ENCODE results near the gene CPLX1.
"Not testable (repeated sequence)": the region's sequence is repeated elsewhere in the genome, so short reads cannot be mapped to it uniquely, and the experiment has no call there.

CPLX1 gene

DNA sequence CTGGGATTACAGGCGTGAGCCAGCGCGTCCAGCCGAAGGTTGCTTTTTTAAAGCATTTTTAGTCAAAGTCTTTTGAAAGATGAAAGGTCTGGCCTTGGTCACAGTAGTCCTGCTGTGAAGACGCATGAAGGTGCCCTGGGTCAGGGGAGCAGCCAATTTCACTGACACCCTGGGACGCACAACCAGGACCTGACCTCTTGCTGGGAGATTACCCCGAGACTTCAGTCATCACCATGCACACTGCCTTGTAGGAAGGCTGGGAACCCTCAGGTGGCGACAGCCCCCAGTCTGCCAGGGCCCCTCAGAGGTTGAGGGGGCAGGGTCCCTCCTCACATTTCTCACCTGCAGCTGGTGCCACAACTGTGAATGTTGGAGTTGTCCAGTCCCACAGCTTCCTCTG is 53.2 kb downstream of the CPLX1 start:
- no peak for DNase-seq

DNA sequence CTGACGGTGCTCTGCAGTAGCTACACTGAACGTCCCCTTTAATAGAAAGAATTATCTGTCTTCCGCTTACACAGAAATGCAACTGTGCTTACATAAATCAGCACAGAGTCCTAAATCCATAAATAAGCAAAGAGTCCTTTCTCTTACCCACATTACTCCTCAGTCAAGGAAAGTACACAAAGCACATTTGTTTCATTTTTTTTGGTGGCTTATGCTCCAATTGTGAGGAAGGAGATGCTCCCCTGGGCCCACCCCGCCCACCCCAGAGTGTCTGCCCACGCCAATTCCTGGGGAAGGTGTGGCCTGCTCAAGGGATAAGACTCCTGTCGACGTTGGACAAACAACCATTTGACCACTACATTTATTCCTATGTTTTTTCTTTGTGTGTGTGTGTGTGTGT is 53.8 kb downstream of the CPLX1 start:
- no peak for DNase-seq

DNA sequence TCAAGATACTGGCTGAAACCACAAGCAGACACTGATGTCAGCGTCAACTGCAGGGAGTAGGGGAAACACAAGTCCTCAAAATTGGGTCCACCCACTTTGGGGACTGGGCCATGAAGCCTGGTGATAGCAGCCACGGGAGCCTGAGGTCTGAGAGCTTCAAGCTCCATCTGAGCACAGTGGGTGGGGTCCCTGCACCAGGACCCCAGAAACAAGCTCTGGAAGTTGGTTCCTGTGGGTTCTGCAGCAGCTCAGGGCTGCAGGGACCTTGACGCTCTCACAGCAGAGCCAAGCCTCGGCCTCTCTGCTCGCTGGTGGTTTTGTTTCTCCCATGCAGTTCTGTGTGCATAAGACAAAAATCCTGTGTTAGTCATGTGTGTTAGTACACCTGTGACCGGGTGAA is 54.5 kb downstream of the CPLX1 start:
- DNase-seq: no peak

DNA sequence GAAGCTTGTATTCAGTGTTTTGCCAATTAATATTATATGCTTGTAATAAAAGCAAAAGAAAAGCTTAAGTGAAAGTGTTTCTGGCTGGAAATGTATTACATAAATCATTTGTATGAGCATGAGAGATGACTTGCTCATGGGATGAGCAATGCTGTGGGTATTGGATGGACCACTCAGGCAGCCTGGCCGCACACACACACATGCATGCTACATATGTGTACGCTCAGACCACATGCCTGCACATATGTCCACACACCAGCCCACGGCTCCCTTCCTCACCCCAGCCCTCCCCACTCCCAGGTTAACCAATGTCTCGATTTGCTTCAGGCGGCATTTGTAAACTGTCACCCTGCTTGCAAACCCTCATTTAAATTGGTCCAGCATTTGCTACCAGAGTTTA is 55.9 kb downstream of the CPLX1 start:
- no peak for DNase-seq

DNA sequence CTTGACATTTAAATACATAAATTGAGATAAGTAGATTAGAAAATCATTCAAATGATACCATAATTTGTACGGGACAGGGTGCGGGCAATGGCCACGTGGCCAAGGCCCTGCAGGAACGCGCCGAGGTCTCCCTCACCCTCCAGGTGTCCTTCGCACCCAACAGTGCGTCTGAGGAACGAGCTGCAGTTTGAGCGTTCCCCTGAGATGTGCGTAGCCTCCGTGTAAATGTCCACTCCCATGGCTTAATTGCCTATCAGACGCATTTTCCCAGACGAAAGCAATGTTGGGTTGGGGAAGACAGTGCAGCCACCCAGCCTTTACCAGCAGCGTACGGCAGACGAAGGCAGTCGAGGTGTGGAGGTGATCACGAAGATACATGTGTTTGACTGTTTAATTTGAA is 56.4 kb downstream of the CPLX1 start:
- DNase-seq: no peak

DNA sequence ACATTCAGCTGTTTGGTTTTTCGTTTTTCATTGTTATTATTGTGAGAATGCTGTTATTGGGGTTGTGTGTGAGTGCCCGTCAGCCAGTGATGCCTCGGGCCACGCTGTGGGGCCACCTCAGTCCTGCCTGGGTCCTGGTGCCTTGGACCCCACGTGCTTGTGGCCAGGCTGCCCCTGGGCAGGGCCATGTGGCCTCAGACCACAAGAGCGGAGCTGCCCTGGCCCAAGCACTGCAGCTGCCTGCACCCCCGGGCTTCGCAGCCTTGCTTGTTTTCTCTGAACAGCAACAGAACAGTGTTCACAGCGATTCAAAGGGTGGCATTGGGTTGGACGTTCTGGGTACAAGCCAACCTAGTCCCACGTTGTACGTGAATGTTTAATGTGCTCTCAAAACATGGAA is 56.9 kb downstream of the CPLX1 start:
- no peak for DNase-seq

DNA sequence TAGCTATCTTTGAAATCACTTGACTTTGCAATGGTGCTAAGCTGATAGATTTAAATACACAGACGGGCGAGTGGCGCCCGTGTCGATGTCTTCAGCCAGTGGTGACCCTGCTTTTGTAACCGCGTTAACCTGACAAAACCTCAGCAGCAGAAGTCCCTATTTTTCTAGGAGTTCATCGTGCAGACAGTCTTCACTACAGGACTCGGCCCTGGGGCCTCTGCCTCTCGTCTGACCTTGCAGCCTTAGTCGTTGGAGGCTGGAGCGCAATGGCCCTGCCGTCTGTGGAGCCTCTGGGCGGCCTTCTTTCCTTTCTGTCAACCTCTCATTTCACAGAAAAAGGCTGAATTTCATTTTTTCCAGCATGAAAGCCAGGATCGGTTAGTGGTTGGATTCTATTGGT is 57.9 kb downstream of the CPLX1 start:
- no peak for DNase-seq

DNA sequence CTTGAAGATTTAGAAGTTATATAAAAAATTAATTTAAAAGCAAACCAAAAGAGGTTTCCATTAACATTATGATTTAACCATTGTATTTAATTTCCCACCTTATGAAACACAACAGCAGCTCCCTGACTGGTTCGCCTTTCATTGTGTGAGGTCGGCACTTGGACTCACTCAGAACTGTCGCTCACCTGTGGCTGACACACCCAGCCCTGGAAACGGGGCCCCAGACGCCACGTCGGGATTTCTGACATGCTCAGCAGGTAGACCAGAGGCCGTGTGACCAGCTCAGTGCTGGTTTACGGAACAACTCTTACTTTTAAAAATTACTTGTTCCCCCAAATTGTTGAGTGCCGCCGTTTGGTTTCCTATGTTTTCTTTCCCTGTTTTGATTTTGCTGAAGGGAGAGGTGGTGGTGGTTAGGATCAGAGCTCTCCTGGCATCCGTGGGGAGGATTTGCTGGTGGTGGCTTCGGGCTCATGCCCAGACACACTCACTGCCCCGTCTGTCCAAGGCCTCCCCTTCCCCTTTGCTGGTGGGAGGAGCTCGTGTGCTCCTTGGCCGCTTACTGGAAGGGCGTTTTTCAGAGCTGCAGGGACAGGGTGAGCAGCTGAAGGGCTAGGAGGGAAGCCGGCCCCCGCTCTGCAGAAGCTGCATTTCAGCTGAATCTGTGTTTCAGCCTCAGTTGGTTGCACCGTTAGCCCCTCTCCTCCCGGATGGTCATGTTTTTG is 59.2 kb downstream of the CPLX1 start:
- DNase-seq: no peak

DNA sequence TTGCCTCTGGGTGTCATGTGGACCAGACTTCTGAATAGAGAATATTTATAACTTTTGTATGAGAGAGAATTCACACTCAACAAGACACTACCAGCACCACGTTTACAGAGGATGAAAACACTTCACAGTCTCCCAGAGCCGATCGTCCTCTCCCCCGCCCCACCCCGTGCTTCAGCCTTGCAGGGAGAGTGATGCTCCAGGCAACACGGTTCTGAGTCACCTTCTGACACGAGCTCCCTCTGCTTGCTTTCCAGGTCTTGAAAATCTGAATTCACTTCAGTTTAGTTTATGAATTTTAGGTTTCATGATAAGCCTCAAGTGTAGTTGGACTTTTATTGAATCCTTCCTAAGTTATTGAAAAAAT is 59.8 kb downstream of the CPLX1 start:
- no peak for DNase-seq

DNA sequence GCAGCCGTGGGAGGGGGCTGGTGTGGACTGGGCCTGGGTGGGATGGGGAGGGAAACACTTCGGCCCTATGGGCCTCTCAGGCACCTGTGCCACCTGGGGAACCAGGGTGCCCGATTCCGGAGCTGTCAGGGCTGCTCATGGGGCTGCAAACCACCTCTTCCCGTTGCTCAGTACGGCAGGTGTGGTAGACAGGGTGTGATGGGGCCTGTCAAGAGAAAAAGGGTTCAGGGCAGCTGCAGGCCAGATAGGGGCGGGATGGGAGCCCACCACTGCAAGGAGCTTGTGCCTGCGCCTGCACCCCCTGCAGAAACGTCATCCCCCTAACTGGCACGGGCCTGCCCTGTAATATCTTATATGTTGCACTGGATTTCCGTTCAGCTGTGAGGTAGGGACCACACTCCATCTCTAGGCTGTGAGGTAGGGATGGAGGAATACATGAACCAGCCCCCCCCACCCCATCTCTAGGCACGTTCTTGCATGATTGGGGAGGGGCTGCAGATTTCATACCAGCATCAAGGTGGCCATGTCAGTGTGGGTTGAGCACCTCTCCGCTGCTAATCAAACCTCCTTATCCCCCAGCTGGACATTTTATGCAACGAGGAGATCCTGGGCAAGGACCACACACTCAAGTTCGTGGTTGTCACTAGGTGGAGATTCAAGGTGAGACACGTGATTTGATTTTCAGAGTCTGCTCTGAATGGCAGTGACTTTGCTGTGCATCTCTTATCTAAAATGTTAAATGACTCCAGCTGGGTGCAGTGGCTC is 61.3 kb downstream of the CPLX1 start:
- DNase-seq: no peak

DNA sequence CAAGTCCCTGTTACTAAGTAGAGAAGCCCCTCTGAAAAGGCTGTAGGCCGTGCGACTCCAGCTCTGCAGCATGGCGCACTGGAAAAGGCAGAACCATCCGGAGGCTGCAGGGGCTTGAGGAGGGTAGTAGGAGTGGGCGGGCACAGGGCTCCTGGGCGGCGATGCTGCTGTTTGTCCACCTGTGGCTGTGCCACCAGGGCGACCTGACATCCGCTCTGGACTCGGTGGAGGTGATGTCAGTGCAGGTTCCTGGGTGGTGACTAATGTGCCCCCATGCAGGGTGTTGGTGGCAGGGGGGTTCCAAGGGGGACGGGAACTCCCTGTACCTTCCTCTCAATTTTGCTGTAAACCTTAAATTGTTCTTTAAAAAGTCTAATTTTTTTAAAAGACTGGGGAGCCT is 62.0 kb downstream of the CPLX1 start:
- DNase-seq: no peak

DNA sequence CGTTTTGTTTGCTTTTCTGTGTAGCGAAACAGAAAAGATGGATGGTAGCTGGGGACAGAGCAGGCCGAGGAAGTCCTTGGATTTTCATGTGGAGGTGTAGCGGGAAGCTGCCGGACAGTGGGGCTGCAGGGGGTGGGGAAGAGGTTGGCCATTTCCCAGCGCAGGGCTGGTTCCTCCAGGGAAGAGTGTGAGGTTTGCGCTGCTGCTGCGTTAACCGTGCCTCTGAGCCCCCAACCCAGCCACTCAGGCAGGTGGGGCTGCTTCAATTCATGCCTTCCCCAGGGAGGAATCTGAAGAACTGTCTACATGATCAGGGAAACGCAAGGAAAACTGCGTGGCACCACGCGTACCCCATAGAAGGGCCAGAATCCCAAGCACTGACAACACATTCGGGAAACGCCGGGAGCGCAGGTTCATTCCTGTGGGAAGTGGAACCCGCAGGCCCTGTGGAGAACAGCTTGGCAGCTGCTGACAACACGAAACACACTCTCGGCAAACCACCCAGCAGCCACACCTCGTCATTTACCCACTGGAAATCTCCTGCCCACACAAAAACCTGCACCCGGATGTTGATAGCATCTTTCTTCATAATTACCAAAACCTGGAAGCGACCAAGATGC is 62.6 kb downstream of the CPLX1 start:
- DNase-seq: no peak

DNA sequence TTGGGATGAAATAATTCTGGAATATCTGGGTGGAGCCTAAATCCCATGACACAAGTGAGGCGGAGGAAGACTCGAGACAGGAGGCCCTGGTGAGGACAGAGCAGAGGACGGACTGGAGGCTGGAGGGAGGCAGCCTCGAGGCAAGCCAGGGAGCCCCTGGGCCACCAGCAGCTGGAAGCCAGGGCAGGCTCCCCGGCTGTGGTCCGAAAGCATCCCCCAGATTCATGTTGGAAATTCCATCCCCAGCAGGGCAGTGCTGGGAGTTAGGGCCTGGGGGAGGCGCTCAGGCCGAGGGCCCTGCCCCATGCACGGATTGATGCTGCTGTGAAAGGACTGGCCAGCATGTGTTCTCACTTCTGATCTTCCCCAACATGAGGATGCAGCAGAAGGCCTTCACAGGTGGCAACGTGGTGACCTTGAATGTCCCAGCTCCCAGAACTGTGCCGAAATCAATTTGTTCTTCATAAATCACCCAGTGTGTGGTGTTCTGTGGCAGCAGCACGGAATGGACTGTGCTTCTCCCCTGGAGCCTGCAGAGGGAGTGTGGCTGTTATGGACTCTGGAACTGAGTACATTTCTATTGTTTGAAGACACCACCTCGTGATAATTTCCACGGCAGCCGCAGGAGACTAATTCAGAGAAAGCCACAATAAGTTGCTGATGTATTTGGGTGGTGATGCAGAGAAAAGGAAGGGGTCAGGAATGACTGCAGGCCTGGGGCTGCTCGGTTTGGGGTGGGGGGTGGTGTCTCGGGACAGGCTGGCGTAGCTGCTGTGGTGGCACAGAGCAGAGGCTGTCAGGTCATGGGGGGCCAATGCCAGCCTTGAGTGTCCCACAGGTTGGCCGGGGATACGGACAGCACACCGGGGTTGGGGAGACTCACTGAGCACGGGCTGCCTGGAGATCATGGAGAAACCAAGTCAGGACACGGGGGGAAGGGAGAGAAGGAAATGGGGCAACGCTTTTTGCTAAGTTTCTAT is 63.4 kb downstream of the CPLX1 start:
- no peak for DNase-seq

DNA sequence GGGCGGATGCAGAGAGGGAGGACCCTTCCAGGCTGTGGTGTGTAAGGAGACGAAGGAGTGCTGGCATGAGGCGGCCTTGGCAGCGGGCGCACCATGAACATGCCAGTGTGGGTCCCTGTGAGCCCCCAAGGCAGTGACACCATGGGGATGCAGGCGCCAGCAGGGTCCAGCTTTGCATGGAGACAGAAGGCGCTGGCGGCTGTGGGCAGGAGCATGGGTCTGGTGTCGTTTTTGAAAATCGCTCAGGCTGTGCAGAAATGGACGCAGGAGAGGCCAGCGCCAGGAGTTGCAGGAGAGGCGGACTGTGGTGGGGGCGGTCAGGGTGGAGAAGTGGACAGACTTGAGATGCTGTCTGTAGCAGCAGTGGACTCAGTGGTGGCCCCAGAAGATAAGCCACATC is 64.2 kb downstream of the CPLX1 start:
- DNase-seq: no peak

DNA sequence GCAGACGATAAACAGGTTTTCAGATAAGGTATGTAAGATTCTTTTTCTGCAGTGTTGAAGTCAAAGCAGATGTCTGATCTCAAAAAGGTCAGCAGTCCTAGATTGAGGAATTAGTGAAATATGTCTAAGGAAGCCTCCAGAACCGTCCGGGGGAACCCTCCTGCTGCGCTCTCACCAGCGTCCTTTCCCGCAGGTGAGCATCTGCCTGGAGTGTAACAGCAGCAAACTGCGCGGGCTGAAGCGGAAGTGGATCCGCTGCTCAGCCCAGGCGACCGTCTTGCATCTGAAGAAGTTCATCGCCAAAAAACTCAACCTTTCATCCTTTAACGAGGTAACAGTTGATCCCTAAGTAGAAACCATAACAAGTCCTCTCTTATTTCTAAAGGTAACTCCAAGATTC is 64.8 kb downstream of the CPLX1 start:
- DNase-seq: no peak

DNA sequence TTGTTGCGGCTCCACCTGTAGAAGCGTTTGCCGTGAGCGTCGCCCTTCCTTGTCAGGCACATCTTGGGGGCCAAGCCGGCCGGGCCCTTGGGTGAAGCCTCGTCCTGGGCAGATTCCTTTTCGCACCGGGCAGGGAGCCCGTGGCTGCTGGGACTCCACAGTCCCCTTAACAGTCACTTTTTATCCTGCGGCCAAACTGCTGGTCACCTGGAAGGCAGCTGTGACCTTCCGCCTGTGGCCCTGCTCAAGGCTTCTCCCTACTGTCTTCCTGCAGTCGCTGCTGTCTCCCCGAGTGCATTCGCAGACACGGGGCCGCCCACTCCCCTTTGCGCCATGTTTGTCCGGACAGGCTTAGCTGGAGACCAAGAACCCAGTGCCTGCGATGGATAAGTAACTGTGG is 65.3 kb downstream of the CPLX1 start:
- DNase-seq: no peak

DNA sequence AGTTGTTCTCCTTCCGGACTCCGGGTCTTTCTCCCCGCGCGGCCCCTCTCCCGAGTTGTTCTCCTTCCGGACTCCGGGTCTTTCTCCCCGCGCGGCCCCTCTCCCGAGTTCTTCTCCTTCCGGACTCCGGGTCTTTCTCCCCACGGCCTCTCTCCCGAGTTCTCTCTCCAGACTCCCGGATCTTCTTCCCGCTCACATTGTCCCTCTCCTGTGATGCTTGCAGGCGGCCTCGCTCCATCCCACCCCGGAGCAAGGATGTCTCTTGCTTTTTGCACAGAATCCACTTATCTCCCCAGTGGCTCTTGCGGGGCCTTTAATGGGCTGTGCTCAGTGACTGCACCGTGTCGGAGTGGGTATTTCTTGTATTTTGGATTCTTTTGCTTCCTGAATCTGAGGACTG is 66.1 kb downstream of the CPLX1 start:
- not testable (repeated sequence) for DNase-seq

DNA sequence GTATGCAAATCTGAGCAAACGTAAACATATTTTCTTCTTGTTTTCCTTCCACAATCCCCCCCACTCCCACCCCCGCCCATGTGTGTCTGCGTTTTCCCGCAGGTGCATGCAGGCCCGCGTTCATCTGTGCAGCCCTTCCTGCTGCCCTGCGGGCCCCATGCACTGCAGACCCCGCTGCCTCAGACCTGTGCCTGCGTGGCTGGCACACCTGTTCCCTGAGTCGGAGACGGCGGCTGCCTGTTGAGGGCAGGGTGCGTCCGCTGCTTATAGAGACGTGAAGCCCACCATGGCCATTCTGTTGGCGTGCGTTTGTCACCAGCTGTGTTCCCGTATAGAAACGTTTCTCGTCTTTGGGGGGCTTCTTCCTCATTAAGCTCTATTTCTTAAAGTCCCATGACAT is 68.8 kb downstream of the CPLX1 start:
- DNase-seq: no peak

DNA sequence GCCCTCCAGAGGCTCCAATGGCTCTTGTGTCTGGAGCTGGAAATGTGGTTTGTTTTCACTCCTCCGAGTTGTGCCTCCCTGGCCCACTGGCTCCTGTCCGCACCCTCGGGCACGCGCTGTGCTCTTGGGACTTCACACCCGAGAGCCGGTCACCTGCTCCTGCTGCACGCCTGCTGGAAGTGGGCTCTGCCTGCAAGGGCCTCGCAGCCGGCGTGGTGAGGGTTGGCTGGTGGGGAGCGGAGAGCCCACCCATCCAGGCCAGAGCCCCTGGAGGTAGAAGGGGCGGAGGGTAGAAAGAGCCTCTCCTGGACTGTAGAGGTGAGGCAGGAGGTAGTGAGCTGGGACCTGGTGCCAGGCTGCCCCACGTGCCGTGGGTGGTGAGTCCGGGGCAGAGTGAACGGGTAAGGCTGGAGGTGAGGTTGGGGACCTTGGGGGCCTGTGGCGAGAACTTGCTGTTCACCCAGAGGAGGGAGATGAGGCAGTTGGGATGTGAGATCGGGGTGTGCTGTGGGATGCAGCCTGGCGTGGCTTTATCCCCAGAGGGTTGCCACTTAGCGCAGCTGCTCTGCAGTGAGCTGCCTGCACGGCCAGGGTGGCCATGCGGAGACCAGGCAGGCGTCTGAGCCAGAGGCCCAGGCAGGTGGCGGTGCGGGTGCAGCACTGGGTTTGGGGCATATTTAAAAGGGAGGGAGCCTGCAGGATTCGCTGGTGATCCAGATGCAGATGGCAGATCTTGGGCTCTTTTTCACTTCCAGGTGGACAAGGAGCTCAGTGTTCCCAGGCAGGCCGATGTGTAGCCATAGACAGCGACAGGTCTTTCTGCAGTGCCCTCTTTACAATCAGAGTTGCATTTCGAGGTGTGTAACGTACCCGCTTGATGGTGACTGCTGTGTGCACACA is 71.5 kb downstream of the CPLX1 start:
- DNase-seq: no peak

DNA sequence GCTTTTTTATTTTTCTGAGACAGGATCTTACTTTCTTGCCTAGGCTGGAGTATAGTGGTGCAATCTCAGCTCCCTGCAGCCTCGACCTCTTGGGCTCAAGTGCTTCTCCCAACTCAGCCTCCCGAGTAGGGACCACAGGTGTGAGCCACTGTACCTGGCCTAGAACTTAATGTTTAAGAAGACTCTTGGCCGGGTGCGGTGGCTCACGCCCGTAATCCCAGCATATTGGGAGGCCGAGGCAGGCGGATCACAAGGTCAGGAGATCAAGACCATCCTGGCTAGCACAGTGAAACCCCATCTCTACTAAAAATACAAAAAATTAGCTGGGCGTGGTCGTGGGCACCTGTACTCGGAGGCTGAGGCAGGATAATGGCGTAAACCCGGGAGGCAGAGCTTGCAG is 72.7 kb downstream of the CPLX1 start:
- DNase-seq: not testable (repeated sequence)

DNA sequence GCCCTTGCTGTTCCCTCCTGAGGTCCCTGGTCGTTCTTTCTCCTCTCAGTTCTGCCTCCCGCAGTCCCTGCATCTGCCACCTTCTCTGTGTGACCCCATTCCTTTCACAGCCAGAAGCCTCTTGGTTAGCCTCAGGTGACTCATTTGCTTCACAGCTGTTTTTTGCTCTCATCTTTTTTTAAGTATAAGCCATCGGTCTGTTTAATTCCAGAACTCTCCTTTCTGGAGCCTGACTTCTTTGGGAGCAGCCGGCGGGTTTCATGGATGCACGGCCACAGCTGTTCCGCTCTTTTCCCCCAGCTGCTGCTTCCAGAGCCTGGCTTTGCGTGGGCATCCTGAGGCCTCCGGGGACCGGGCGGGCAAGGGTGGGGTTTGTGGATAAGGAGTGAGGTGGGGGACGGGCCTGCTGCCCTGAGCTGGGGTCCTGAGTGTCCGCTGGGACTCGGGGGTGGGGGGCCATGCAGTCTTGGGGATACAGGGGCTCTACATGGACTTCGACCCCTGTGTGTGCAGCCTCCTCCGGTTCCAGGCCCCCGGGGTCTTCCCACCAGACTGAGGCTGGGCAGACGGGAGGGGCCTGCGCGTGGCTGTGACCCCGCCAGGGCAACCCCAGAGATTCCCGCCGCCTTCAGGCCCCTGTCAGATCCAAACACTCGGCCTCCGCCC is 73.6 kb downstream of the CPLX1 start:
- no peak for DNase-seq

DNA sequence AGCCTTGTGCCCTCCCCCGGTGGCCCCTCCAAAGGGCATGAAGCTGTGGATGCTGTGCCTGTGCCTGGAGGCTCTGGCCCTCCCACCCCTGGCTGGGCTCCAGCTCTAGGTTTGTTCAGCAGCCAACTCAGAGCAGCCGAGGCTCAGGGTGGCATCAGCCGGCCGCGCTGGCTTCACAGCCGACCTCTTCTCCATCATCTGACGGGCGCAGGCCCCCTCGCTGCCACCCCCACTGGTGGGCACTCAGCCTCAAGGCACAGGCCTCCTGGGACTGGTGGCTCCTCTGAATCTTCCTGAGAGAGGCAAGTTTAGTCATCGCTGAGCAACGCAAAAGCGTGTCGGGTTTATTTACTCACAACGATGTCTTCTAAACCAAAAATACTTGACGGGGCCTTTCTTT is 74.3 kb downstream of the CPLX1 start:
- no peak for DNase-seq

Data from activated naive CD4-positive, alpha-beta T cell treated with Interleukin-2 at 50 U/mL for 16 hours (primary cell).